Transverse colon (tissue), 4 donors: ENCODE measurements around the gene TIPARP. TPM values are rescaled to one million over a fixed set of nuclear protein-coding genes. Genes with fewer than 3 reads are reported as not detected.

ENCODE experiments used
- DNase-seq: peaks from one replicate; pipeline ENCODE4 v3.0.0-alpha.2; 2019
- H3K27ac ChIP-seq, 4 donors: fragments of 200-600 bp; sonication (generic); 2 replicates each; pipeline ENCODE4 v1.5.1; 2016 to 2018; ENCODE audit warnings: inconsistent platforms in 4 of 4
- H3K27me3 ChIP-seq: fragments of 200-600 bp; sonication (generic); 2 replicates; pipeline ENCODE4 v1.5.1; 2017; ENCODE audit warnings: inconsistent platforms
- H3K36me3 ChIP-seq, 4 donors: fragments of 200-600 bp; sonication (generic); 2 replicates each; pipeline ENCODE4 v1.5.1; 2017 to 2019; ENCODE audit warnings: inconsistent platforms in 4 of 4
- H3K4me1 ChIP-seq, 4 donors: fragments of 200-600 bp; sonication (generic); 2 replicates each; pipeline ENCODE4 v1.5.1; 2017 to 2020; ENCODE audit warnings: inconsistent platforms in 4 of 4
- H3K4me3 ChIP-seq, 4 donors: fragments of 200-600 bp; sonication (generic); 1 replicate in 1 of 4; 2 replicates in 3 of 4; pipeline versions ENCODE4 v1.5.1 to v1.6.1; 2017 to 2019; ENCODE audit warnings: inconsistent platforms in 4 of 4
- H3K9me3 ChIP-seq, 2 donors: fragments of 200-600 bp; sonication (generic); 2 replicates each; pipeline ENCODE4 v1.5.1; 2017 to 2019; ENCODE audit warnings: inconsistent platforms in 2 of 2
- EP300 ChIP-seq: sonication (generic); formaldehyde crosslinking; IDR thresholded peaks from one replicate; pipeline ENCODE4 v1.6.1; 2017; ENCODE audit warnings: antibody characterized with exemption, low read depth
- POLR2A ChIP-seq: fragments of 450-650 bp; IDR thresholded peaks from one replicate; pipeline ENCODE4 v1.6.1; 2016; ENCODE audit warnings: antibody characterized with exemption, mild to moderate bottlenecking, moderate library complexity
- POLR2AphosphoS5 ChIP-seq, 3 donors: sonication (generic); formaldehyde crosslinking; IDR thresholded peaks; one replicate each; pipeline ENCODE4 v1.6.1; 2016; ENCODE audit warnings: antibody characterized with exemption in 3 of 3
- WGBS, 2 donors: methylation state at CpG; one replicate each; pipeline ENCODE4 v1.1.5; 2018; ENCODE audit warnings: low coverage in 1 of 2; 5-methylcytosine and 5-hydroxymethylcytosine counted together
- in situ Hi-C, 4 donors: fragments of 200-750 bp; cut with MboI; loops; one replicate each; pipeline versions ENCODE4 v1.15.0 to v1.15.1; 2017; ENCODE audit warnings: low sequenced_read_pairs in 3 of 4, low pct_ligation_motif_present in 1 of 4, low pct_unique_long_range_greater_than_20kb in 1 of 4
- intact Hi-C: fragments of 100-400 bp; cut with DNase I; formaldehyde crosslinking; loops from one replicate; pipeline ENCODE4 v1.15.1; 2023; ENCODE audit warnings: low total_unique reads
- total RNA-seq, 4 donors: library from RNA; depleted of rRNA; stranded (reverse); fragments of >200 nt; gene quantifications; one replicate each; pipeline ENCODE4 v1.1.0, GENCODE V29; 2016
- TF ChIP-seq, protein P1 (sequence below), 5 experiments: fragments of 200-600 bp in 3 of 5; fragments of 450-650 bp in 2 of 5; sonication (generic) in 3 of 5; IDR thresholded peaks; 1 replicate in 2 of 5; 2 replicates in 3 of 5; pipeline ENCODE4 v1.5.1; 2016 to 2017; ENCODE audit warnings: antibody characterized with exemption in 5 of 5, inconsistent platforms in 3 of 5, mild to moderate bottlenecking in 2 of 5, moderate library complexity in 1 of 5

Gene TIPARP
- total RNA-seq, 4 donors from 2014 or later, result 11.9 to 47.1 (median 34.3) TPM

DNA sequence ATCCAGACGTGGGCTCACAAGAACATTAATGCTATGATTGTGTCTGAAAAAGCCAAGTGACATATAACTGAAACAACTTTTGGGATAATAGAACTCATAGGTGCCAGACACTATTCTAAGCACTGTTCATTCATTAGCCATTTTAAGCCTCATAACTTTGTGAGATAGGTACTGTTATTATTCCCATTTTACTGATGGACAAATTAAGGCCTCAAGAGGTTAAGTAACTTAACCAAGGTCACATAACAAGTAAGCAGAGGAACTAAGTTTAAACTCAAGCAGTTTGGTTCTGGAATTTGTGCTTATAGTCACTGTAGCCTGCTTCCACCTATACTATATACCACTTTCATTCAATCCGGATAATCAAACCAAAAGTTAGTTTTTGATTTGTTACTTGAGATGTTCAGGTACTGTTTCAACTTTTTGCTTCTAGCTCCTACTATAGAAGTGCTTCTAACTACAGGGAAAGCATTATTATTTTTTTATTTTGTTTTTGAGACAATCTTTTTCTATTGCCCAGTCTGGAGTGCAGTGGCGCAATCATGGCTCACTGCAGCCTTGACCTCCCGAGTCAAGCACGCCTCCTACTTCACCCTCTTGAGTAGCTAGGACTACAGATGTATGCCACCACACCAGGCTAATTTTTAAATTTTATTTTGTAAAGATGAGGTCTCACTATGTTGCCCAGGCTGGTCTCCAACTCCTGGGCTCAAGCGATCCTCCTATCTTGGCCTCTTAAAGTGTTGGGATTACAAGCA, 41.9 kb downstream of the TIPARP start:
- WGBS, 2 donors, result 80 to 83% methylated on average over 6 of the region's 6 CpGs
- no peak for TF ChIP-seq EP300
- TF ChIP-seq POLR2A, result no peak
- no peak for TF ChIP-seq POLR2AphosphoS5 (IDR thresholded peaks at IDR 0.05)
- TF ChIP-seq, protein P1, sequence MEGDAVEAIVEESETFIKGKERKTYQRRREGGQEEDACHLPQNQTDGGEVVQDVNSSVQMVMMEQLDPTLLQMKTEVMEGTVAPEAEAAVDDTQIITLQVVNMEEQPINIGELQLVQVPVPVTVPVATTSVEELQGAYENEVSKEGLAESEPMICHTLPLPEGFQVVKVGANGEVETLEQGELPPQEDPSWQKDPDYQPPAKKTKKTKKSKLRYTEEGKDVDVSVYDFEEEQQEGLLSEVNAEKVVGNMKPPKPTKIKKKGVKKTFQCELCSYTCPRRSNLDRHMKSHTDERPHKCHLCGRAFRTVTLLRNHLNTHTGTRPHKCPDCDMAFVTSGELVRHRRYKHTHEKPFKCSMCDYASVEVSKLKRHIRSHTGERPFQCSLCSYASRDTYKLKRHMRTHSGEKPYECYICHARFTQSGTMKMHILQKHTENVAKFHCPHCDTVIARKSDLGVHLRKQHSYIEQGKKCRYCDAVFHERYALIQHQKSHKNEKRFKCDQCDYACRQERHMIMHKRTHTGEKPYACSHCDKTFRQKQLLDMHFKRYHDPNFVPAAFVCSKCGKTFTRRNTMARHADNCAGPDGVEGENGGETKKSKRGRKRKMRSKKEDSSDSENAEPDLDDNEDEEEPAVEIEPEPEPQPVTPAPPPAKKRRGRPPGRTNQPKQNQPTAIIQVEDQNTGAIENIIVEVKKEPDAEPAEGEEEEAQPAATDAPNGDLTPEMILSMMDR (IDR thresholded peaks at IDR 0.05), result no peak
- Histone ChIP-seq H3K4me3 (no peak overlapping the region), H3K4me1 (no peaks in the 10 kb centered on the region), H3K27me3 (no peaks in the 10 kb centered on the region), H3K36me3 (no peaks in the 10 kb centered on the region), H3K9me3 (no peaks in the 10 kb centered on the region), H3K27ac (no peak overlapping the region)
- intact Hi-C loops (no loop called here), in situ Hi-C loops (no loop called here)
- no peak for DNase-seq

DNA sequence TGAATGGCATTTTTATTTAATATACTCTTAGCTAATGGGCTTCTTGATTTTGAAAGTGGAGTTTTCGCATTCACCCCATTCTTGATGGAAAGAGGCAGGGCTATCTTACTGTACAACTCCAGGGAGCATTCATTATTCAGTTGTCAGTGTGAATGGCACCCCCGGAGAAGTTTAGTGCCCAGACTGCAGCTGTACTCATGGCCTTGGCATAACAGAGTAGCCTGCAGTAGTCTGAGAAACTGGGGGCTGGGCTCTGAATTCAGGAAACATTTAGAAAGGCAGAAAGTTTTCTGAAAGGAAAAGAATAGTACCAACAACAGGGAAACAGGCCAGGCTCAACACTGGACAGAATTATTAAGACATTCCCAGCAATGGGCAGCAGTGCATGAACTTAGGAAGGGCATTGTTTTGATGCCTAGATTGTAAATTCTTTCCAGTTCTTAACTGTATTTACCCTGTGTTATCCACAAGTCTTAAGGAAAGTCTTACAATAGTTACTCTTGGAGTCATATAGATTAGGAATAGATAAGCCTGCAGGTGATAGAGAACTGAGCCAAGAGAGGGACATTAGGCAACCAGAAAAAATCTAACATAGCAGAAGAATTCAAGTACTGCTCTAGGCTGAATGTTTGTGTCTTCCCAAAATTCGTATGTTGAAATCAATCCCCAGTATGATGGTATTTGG, 44.4 kb downstream of the TIPARP start:
- no peak for DNase-seq
- H3K36me3 ChIP-seq, result no peaks in the 10 kb centered on the region
- H3K4me1 ChIP-seq, result no peaks in the 10 kb centered on the region
- TF ChIP-seq EP300, result no peak
- TF ChIP-seq POLR2AphosphoS5 (IDR thresholded peaks at IDR 0.05), result no peak
- TF ChIP-seq, protein P1 (IDR thresholded peaks at IDR 0.05), result no peak
- no peak for TF ChIP-seq POLR2A
- in situ Hi-C loops, result no loop called here
- WGBS, 2 donors, result 49 to 71% methylated on average over 3 of the region's 3 CpGs
- H3K27ac ChIP-seq, result no peak overlapping the region
- intact Hi-C loops, result no loop called here
- H3K4me3 ChIP-seq, result no peak overlapping the region
- no peaks in the 10 kb centered on the region for H3K9me3 ChIP-seq
- no peaks in the 10 kb centered on the region for H3K27me3 ChIP-seq

DNA sequence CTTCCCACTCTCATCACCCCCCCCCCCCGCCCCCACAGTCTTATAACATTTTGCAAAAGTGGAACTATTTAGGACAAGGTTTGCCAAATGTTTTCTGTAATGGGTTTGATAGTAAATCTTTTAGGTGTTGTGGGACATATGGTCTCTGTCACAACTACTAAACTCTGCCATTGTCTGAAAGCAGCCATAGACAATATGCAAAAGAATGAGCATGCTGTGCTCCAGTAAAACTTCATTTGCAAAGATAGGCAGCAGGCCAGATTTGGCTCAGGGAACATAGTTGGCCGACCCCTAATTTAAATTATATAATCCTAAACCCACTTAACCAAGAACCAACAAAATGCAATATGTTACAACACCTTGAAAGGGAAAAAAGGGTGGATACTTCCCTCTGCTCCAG, 46.4 kb downstream of the TIPARP start:
- H3K27ac ChIP-seq, result no peak overlapping the region
- H3K27me3 ChIP-seq, result no peaks in the 10 kb centered on the region
- in situ Hi-C loops (no loop called here), intact Hi-C loops (no loop called here)
- H3K36me3 ChIP-seq, result no peaks in the 10 kb centered on the region
- WGBS, 2 donors, result 33 to 56% methylated on average over 1 to 2 of the region's 2 CpGs
- no peak for DNase-seq
- H3K4me3 ChIP-seq, result no peak overlapping the region
- H3K4me1 ChIP-seq, result peaks cover 0 to 5% (median 0%) of the 10 kb centered on the region in 4 donors
- TF ChIP-seq POLR2A (no peak), POLR2AphosphoS5 (IDR thresholded peaks at IDR 0.05) (no peak), EP300 (no peak)
- TF ChIP-seq, protein P1 (IDR thresholded peaks at IDR 0.05), result no peak
- no peaks in the 10 kb centered on the region for H3K9me3 ChIP-seq

DNA sequence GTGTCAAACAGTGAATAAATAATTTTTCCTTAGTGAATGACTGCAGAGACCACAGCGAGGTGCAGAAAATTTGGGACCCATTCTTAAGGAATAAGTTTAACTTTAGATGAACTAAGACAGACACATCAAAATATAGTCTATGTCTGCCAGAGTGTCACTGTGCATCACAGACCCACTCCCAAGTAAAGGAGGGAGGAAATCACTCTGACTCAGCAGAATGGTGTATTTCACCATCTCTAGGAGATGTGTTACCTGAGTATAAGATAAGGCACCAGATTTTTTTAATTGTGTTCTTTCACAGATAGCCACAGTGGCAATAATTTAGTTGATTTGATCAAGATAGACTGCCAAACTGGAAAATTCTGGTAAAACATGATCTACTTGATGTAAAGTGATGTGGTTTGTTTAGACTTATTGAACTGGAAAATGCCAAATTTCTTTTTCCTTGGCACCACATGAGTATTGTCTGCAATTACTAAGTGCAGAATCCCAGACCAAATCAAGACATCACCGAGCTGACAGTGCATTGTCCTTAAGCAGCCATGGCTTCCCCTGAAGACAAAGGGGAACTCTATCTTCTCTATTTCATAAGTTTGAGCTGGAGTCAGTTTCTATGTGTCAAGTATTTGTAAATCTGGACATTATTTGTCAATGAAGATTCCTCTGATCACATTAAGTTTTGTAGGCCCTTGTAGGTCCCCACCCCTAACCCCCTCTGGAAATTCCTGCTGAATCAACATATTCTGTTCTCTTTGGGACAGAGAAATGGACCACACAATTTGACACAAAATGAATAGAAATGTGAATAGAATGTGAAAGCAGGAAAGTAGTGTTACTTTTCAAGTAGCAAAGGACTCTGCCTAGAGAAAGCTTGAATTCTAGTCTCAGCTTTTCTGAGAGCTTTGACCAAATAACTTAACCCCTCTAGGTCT, 47.6 kb downstream of the TIPARP start:
- Histone ChIP-seq H3K9me3 (no peaks in the 10 kb centered on the region), H3K36me3 (no peaks in the 10 kb centered on the region), H3K4me1 (peaks cover 0 to 9% (median 0%) of the 10 kb centered on the region in 4 donors), H3K4me3 (no peak overlapping the region), H3K27me3 (no peaks in the 10 kb centered on the region), H3K27ac (no peak overlapping the region)
- TF ChIP-seq POLR2A, result no peak
- no peak for DNase-seq
- 79 to 92% methylated on average over 2 of the region's 2 CpGs for WGBS, 2 donors
- in situ Hi-C loops, result no loop called here
- intact Hi-C loops, result no loop called here
